ENCODE data around the gene ZNF181.
"Not testable (repeated sequence)": the region's sequence is repeated elsewhere in the genome, so short reads cannot be mapped to it uniquely, and the experiment has no call there.

ZNF181 gene

DNA sequence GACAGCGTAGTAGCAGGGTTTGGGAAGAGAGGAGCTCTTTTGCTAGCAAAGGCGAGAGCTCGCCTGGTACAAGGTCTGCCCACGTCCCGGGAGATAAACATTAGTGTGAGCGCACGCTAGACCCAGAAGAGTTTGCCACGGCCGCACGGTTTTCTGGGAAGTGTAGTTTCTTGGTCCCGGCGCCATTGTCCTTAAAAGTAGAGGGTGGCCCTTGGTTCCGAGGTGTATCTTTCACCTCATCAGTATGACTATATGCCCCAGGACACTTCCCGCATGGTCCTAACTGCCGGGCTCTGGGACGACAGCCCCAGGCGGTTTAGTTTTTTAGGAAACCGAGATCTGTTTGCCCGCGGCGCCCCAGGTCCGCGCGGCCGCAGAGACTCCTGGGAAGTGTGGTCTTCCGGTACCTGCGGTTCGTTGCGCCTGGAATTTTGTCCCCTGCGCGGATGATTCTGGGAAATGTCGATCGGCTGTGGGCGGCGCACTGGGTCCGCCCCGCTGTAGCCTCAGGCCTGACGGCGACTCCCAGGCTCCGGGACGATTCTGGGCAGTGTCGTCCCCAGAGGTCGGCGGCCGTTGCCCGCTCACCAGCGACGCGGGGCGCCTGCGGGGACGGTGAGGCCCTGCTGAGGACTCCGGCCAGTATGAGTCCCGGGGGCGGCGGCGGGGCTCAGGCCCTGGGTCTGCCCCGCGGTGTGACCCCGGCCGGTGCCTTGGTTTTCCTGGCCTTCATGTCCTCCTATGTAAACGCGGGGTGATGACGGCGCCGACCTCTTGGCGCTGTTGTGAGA lies at the start of gene ZNF181:
Gene ZNF181, plus strand, starts transcription at position 498 of the 791 bp plus-strand sequence. CDS start 795 bp downstream, outside the sequence.
- peak; percentile 83 for DNase-seq

DNA sequence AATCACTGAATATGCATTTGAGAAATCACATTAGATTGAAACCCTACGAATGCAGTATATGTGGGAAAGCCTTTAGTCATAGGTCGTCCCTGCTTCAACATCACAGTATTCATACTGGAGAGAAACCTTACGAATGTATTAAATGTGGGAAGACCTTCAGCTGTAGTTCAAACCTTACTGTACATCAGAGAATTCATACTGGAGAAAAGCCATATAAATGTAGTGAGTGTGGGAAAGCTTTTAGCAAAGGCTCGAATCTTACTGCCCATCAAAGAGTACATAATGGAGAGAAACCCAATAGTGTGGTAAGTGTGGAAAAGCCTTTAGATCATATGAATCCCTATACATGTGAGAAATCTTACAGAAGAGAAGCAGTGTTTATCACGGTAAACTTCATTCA lies 48.8 kb upstream of the ZNF181 start:
- DNase-seq = not testable (repeated sequence)

DNA sequence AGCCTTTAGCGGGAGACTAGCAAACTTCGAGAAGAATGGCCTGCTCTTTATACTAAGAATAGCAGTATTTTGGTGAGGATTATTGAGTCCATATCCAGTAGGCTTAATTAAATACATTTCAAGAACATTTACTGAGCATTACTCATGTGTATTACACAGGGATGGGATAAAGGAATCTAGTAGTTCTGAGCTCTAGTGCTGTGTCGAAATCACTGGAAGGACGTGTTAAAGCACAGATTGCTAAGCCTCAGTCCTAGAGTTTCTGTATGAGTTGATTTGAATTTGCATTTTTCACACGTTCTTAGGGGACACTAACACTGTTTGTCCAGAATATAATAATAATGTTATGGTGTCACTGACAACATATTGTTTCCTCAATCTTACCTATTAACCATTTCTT lies 47.6 kb upstream of the ZNF181 start:
- DNase-seq = no peak

DNA sequence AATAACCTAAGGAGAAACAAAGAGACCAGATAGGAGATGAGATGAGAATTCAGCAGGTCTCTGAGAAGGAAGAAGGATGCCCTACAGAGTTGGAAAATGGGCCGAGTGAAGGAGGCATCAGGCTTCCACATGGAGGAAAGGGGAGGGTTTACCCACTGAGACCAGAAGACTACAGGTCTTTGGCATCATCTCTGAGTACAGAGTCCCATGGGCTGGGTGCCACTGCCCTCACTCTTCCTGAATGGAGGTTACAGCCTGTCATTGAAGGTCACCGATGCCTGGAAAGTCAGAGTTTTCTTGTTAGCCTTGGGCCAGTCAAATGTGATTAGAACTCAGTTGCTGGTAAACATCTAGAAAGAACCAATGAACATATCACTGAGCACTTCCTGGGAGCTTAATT lies 46.7 kb upstream of the ZNF181 start:
- no peak for DNase-seq

DNA sequence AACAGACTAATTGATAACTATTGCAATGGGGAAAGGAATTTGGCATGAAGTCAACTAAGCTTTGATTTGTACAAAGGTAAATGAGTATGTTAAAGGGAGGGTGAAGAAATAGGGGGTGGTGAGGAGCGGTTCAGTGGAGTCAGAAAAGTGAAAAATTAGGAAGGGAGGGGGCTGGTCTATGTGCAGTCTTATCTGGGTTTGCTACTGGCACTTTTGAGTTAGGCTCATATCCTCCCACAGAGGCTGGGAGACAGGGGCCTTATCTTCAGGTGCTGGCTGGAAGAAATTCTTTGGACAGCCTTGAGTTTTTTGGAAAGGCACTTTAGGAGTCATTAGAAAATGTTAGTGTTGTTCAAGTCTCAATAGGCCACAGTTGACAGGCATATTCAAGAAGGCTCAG lies 45.5 kb upstream of the ZNF181 start:
- DNase-seq = no peak

DNA sequence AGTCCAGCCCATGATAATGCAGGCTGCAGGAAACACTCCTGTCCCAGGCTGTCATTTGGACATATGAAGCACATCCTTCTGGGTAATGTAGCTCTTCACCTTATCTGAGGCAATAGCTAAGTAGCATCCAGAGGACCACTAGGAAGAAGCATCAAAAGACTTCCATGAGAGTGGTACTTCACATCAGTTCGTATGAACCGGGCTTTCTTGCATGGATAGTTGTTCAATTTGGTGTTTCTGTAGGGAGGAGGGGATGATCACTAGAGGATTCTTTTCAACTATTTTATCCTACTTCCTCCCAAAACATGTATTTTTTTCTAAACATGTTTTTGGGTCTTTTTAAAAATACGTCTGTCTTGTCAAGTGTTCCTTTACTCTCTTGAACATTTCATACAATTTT lies 43.7 kb upstream of the ZNF181 start:
- DNase-seq = no peak

DNA sequence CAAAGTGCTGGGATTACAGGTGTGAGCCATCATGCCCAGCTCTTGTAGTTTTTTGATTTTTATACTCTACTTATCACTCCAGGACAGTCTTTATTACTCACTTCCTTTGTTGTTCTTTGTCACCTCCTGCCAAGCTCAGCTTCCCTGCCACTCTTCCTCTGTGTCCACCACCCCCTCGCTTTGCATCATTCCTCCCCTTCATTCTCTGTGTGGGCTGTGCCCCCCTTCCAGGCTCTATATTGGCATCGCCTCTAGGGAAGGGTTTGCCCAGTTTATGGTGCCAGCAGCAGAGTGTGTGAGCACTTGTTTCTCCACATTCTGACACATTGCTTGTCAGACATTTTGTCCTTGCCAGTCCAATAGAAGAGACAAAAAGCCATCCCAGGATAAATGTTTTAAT lies 41.5 kb upstream of the ZNF181 start:
- DNase-seq = no peak

DNA sequence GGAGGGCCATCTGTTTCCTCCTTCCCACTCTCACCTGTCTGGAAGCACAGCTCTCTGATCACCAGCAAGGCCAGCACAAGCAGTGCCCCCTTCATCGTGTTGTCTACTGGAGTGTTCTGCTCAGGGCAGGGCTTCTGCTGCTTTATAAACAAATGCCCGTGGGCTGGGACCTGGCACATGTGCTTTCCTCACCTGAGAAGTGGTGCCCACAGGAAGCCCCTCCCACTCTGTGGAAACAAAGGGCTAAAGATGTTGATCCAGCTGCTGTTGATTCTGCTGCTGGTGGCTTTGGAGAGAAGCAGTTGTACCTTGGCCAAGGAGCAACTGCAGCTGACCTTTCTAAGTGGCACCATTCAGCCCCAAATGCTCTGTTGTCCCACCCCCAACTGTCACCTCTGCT lies 26.4 kb upstream of the ZNF181 start:
- no peak for DNase-seq

DNA sequence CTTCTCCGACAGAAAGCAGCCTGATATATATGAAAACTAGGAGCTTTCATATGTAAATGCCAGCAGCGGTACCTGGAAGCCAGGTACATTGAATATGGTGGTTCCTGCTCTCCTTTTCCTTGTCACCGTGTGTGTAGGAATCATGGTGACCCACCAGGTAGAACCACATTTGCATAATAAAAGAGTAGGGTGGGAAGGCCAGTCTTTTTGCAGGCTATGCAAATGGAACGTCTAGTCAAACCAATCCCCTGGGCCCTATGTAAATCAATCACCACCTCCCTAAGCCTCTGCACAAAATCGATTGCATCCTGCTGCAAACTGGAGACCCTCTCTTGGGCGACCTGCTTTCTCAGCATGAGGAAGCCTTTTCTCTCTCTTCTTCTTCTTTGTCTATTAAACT lies 22.2 kb upstream of the ZNF181 start:
- DNase-seq = no peak

DNA sequence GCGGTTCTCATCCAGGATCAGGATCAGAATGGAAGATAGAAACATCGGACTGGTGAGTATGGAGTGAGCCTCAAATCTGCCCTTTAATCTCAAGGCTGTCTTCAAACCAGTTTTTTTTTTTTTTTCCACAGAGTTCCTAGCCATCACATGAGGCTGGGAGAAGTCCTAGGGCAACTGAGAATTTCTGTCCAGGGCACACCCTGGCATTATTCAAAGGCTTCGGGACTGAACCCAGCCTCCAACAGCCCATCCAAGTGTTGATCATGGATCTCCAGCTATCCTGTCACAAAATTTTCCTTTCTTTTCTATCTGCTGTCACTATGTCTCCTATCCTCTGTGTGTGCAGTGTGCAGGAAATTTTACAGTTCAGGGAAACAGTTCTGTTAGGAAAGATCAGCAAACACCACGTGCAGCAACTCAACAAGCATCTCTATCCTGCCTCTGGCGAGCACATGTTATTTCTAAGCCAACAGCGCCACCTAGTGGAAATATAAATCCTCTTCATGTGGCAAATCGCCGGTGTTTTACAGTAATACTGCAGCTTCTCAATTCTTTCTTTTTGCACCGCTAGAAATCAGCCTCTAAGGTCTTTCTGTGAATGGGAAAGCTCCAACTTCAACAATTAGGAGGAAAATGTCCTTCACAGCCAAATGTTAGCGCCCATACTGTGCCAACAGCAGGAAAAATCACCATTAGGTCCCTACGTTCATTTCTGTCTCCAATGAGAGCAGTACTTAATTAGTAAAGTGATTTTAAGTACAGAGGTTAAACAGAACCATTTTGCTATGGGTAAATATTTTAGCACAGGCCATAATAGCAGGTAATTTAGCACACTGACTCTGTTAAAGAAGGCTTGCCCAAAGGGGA lies 21.4 kb upstream of the ZNF181 start:
- DNase-seq = peak; percentile 63

DNA sequence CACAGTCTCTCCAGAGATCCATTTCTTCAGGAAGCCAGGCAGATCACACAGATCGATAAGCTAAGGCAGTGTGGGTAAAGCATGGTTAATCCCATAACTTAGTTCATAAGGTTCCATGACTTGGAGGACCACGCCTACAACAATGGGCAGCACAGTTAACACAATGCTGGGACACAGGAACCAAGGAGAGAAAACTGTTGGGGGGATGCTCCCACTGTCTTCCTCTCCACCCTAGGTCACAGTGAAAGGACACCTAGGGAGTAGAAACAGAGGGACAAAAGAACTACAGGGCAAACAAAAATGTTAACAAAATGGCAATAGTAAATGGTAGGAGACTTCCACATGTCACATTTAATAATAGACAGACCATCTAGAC lies 20.8 kb upstream of the ZNF181 start:
- no peak for DNase-seq

DNA sequence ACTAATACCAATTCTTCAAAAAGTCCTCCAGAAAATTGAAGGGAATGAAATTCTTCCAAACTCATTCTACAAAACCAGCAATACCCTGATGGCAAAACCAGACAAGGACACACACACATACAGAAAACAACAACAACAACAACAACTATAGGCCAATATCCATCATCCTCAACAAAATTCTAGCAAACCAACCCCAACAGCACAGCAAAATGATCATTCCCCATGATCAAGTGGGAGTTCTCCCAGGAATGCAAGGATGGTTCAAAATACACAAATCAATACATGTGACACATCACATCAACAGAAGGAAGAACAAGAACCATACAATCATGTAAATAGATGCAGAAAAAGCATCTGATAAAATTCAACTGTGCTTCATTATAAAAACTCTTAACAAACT lies 18.7 kb upstream of the ZNF181 start:
- no peak for DNase-seq

DNA sequence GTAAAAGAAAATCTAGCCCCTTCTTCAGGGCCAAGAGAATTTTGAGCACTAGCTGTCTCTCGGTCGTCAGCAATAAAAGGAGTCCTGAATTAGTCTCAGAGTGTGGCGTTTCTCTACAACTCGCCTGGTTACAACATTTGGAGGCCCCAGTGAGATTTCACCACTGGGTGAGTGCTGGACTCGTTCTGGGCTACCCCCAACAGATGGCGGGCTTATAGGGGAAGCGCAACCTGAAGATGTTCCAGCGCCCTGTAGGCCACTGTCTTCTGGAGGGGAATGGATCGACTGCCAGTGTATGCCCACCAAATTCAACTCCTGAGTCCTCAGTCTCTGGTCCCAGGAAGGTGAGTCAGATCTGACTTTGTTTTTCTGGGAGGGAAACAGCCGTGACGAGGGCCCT lies 11.7 kb upstream of the ZNF181 start:
- no peak for DNase-seq

DNA sequence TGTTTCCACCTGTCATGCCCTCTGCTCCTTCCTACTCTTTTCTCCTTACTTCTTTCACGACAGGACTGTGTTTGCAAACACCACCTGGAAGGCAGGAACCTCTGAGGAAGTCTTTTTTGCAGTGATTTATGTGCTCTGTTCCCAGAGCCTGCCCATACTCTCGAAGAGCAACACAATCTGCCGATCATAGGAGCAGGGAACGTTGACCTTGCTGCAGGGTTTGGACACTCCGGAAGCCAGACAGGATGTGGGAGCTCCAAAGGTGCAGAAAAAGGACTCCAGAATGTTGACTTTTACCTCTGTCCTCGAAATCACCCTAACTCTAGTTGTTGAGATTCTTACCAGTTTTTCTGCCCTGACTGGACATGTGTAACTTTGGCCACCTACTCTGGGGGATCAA lies 8.6 kb upstream of the ZNF181 start:
- DNase-seq = no peak

DNA sequence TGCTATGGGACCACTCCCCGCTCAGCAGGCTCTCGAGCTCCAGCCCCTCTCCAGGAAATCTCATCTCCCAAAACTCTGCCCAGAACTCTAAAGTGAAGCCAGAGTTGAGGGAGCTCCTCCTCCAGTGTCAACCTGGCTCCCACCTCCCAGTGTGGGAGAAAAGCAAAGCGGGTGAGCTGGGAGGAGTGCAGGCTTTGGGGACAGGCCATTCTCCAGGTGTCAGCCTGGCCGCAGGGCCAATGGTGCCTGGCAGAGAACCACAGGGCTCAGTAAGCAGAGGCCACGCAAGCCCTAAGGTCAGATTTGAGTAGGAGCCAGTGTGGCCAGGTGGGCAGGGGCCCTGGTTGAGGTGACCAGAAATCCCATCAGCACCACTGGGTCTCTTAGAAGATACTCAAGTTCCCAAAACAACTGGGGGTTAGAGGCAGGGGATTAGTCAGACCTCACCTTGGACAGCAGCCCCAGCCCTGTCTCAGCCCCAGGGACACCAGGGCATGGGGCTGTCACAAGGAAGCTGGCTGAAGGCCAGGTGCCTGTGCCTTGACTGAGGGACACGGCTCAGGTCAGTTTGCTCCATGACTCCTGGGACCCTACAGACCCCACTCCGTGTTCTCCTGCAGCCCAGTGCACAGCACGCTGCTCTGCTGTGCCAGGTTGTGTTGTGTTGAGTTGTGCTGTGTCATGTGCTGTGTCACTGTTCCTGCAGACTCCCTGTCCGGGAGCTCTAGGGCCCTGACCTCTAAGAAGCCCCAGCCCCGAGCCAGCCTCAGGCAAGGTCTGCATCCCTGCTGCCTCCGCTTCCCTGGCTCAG lies 2.8 kb upstream of the ZNF181 start:
- DNase-seq = no peak

DNA sequence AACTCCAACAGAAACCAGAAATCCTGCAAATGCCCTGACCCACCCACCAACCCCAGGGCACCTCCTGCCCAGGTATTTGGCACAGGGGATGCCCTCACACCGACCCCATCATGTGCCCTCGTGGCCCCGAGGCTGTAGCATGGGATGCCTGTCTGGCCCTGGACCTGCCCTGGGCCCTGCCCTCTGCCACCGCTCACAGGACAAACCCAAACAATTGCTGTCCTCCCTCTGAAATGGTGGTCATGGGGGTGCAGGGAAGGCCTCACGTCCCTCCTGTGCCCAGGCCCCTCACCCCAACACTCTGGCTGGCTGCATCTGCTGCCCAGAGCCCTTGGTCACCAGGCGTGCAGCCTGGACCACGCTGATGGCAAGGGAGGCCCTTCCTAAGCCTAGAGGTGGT lies 2.1 kb upstream of the ZNF181 start:
- no peak for DNase-seq

DNA sequence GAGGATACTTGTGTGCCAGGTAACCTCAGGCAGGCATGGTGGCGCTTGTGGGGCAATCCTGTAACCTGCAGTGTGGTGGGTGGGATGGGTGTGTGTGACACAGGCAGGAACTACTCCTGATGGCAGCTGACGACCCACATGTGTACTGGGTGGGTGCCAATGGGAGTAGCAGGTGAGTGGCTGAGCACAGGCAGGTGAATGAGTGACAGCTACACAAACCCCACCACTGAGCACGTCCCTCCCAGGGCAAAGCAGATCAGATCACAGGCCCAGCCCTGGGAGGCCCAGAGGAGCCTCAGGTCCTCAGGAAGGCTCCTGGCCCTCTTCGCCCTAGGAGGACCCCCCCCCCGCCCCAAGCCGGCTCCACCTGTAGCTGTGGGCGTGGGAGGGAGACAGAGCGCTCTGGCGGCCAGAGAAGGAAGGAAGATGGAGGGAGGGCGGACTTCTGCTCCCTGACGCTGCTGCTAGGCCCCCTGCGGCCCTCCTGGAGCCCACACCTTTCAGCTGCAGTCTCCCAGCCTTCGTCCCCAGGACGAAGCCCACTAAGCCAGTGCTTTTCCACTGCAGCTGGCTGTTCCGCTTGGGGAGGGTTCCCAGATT lies 1.3 kb upstream of the ZNF181 start:
- DNase-seq = no peak

DNA sequence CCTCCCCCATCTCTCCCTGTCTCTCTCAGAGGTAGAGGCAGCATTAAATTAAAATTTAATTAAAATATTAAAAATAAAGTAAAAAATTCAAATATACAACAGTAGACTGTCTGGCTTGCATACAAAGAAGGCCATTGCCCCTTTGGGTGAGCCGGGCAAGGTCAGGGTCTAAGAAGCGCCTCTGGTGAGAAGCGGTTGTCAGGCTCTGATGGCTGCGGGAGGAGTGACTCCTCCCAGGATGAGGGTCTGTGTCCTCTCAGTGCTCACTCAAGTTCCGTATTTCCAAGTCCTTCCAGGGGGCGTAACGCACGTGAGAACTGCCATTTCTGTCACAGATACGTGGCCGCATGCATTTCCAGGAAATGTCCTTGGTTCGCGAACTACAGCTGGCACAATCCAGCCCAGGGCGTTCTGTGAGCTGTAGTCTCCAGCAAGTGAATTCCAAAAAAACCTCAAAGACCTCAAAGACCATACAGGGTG lies 737 bp upstream of the ZNF181 start:
- no peak for DNase-seq

DNA sequence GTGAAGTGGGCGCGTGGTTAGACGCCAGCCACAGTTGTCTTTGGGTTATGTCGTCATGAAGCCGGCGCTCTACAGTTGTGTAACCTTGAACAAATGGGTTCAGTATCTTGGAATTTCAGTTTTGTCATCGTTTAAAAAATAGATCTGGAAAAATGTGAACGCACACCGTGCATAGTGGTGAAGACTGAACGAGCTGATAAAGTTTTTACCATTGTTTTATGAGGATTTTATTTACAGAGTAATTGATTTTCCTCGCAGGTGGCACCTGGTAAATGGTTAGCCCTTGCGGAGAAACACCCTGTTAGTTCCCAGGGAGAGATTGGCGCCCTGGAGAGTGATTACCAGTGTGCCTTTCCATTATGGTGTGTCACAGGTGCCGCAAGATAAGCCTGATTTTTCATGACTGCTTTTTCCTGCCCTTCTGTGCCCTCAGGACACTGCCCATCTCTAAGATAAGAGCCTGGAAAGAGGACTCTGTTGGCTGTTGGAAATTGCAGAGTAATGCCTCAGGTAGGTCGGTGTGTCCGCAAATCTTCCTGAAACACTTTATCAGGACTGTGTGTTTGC lies 577 bp downstream of the ZNF181 start:
- DNase-seq = no peak

DNA sequence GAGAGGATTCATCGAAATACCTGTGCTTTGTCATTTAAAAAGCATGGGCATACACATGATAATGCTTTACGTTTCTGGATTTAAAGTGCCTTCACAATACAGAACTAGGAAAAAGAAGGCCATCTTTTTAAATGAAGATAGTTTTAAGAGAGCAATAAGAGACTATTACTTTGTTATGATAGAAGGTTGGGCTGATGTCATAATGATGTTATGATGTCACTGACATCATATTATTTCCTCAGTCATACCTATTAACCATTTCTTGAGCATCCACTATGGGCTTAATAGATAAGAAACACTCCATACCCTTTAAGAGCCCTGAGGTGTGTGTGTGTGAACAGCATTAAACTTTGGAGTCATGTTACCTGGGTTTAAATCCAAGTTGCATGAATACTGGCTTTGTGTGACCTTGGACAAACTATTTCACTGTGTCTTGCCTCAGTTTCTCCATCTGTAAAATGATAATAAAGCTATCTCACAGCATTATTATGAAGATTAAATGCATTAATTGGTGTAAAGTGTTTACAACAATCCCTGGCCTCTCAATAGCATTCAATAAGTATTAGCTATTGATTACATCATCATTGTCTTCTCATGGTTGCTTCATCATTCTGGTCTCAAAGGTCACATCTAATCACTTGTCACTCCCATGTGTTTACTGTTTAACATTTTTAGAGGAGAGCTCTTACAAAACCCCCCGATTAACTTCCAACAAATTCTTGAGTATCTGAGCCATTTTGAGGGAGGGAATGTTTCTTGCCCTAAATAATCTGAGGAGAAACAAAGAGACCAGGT lies 11.1 kb downstream of the ZNF181 start:
- DNase-seq = no peak

DNA sequence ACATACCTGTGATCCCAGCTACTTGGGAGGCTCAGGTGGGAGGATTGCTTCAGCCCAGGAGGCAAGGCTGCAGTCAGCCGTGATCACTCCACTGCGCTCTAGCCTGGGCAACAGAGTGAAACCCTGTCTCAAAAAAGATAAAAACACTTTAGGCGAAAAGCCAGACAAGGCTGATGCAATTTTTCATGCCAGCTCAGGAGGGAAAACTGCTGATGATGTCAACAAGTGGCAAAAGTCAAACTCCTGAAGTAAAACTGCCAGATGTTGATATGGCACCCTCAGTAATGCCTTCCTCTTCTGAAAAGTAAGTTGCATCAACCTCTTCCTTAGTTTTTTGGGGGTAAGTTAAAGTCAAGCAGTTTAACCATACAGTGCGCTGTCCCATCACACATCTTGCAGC lies 23.4 kb downstream of the ZNF181 start:
- DNase-seq = no peak
